ENCODE data around the gene DNAAF9.
A peak's percentile ranks its signal among the peaks of the same experiment; 100 is the strongest.

Gene DNAAF9

DNA sequence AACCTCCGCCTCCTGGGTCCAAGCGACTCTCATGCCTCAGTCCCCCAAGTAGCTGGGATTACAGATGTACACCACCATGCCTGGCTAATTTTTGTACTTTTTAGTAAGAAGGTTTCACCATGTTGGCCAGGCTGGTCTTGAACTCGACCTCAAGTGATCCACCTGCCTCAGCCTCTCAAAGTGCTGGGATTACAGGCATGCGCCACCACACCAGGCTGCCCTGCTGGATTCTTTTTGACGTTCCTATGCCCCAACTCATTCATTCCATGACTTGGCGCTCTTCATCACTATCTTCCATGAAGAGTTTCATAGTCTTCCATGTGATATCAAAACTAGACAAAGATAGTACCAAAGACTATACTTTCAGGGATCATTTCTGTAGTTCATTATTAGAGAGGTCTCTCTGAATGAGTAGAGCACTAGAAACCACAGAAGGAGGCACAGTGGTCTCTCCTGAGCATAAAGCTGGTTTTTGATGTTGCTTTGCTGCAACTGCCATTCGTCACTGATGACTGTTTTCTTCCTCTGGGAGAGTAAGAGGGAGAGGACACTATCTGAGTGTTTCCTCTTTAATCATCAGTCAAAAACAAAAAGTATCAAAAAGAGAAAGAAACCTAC lies 23.5 kb downstream of the DNAAF9 start:
- in situ Hi-C loops (cut with HindIII; ENCODE audit: low pct_ligation_motif_present, low pct_unique_long_range_greater_than_20kb, low sequenced_read_pairs): no loop called here
- no peak for DNase-seq

DNA sequence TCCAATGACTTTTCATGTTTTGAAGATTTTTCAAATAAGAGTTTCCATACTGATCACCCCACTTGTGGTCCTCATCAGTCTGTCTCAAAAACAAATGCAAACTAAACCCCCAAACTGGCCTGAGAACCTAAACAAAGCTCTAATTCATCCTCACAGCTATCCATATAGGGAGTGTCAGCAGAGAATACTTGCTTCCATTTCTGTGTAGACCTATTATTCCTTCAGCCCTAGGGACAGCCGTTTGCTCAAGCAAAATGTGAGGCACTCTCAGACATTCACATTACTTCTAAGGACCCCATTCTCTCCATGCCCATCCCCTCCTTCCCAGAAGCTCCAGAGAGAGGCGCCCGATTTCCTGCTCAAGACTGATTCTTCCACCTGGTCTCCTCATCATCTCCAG lies 24.6 kb downstream of the DNAAF9 start:
- in situ Hi-C loops (cut with HindIII; ENCODE audit: low pct_ligation_motif_present, low pct_unique_long_range_greater_than_20kb, low sequenced_read_pairs): no loop called here

DNA sequence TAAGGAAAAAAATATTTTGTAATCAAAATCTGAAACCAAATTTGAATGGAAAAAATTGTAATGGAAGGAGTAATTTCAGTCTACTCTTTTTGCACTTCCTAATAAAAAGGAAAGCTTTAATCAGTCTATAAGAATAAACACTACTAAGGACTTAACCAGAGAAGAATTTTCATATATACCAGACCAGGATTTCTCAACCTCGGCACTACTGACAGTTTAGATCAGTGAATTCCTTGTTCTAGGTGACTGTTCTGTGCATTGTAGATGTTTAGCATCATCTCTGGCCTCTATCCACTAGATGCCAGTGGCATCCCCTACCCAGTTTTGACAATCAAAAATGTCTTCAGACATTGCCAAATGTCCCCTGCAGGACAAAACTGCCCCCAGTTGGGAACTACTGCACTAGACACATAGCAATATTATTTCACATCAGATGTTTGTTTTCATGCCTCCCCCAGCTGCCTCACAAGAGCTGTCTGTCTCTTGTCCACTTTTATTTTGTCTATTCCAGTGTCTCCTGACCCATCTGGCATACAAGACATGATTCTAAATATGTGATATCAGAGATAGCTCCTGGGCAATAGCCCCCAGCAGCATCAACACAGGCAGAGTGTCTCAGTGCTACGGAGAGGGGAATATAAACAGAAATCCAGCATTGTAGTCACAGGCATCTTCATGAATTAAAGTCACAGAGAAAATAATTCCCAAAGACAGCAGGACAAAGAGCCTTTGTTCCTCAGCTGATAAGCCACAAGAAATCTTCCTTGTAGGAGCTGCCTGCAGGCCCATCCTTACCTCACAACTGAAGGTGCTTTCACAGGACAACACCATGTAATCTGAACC lies 27.0 kb downstream of the DNAAF9 start:
- in situ Hi-C loops (cut with HindIII; ENCODE audit: low pct_ligation_motif_present, low pct_unique_long_range_greater_than_20kb, low sequenced_read_pairs): no loop called here
- no peak for DNase-seq

More for the DNA sequence above, 24.6 kb downstream of the DNAAF9 start:
- no peak for DNase-seq

DNA sequence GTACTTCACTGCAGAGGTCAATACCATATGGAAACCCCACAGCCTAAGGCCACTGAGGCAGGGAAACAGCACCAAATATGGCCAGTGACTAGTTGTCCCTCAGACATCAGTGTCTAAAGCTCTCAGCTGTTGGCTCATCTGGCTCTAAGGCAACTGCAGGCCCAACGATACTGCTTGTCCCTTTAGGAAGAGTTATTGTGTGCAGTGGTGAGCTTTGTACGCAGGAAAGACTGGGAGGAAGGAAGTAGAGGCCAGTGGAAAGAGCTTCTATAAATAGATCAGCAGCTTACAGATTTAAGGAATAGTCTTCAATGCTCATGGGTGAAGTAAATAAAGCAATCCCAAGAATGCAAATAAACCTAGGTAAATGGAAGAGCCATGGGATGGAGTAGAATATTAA lies 29.3 kb downstream of the DNAAF9 start:
- in situ Hi-C loops (cut with HindIII; ENCODE audit: low pct_ligation_motif_present, low pct_unique_long_range_greater_than_20kb, low sequenced_read_pairs): no loop called here
- no peak for DNase-seq

DNA sequence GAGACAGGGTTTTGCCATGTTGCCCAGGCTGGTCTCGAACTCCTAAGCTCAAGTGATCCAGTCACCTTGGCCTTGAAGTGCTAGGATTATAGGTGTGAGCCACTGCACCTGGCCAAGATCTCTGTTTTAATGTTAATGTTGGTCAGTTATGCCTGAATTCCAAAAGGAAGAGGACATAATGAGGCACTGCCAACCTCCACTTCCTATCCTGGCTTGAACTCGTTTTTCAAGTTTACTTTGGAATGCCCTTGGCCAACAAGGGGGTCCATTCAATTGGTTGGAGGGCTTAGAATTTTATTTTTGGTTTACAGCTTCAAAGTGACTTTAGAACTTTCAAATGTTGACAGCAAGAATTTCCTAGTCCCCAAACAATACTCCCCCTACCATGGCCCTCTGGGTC lies 29.8 kb downstream of the DNAAF9 start:
- in situ Hi-C loops (cut with HindIII; ENCODE audit: low pct_ligation_motif_present, low pct_unique_long_range_greater_than_20kb, low sequenced_read_pairs): no loop called here
- no peak for DNase-seq

DNA sequence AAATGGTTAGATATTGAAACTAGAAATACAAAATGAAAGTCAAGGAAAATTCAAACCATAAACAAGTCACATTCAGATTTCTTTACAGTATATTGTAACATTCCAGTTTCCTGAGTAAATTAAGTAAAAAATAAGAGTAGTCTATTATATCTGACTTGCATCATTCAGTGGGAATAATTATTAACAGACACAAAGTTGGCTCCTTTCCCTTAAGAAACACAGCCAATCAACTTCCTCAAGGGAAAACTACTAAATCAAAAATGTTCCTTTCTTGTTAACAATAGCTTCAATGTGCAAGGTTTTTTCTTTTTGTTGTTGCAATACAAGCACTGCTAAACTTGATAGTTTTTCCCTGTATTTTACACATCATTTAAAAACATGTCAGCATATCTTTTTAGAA lies 33.2 kb downstream of the DNAAF9 start:
- DNase-seq: peak; percentile 53
- in situ Hi-C loops (cut with HindIII; ENCODE audit: low pct_ligation_motif_present, low pct_unique_long_range_greater_than_20kb, low sequenced_read_pairs): no loop called here

DNA sequence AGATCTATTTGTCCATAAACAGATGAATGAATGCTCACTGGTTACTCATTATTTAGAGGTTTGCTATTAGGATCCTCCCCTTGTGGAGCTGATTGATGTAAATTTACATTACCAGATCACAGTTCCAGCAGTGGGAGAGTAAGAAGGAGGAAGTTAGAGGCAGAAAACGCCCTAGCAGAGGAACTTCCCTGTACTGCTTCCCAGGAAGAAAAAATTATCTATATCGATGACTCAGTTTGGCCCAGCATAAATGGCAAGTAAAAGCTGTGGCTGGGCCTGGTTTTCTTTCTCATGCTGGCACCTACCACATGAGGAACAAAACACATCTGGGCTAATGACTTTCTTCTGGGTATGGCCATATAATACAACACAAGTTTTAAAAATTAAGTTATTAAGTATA lies 35.7 kb downstream of the DNAAF9 start:
- in situ Hi-C loops (cut with HindIII; ENCODE audit: low pct_ligation_motif_present, low pct_unique_long_range_greater_than_20kb, low sequenced_read_pairs): no loop called here
- DNase-seq: no peak

DNA sequence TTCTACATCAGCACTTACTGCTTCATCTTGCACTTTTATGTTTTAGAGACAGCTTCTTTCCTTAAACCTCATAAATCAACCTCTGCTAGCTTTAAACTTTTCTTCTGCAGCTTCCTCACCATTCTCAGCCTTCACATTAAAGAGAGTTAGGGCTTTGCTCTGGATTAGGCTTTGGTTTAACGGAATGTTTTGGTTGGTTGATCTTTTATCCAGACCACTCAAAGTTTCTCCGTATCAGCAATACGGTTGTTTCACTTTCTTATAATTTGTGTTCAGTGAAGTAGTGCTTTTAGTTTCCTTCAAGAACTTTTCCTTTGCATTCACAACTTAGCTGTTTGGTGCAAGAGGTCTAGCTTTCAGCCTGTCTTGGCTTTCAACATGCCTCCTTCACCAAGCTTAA lies 40.4 kb downstream of the DNAAF9 start:
- in situ Hi-C loops (cut with HindIII; ENCODE audit: low pct_ligation_motif_present, low pct_unique_long_range_greater_than_20kb, low sequenced_read_pairs): no loop called here
- no peak for DNase-seq

DNA sequence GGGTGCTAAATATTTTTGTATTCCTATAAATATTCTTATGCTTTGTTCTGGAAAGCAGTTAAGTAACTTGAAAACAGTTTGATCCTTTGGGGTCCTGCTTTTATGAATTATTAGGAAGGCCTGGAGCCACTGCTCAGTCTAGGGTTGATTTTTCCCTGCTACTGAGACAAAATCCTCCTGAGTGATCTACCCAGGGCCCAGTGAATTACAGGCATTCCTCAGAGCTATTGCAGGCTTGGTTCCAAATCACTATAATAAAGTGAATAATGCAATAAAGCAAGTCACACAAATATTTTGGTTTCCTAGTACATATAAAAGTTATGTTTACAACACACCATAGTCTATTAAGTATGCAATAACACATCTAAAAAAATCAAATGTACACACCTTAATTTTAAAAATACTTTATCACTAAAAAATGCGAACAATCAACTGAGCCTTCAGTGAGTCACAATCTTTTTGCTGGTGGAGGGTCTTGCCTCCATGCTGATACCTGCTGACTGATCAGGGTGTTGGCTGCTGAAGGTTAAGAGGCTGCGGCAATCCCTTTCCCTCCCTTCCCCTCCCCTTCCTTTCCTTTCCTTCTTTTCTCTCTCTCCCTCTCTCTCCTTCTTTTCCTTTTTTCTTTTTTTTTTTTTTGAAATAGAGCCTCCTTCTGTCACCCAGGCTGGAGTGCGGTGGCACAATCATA lies 43.0 kb downstream of the DNAAF9 start:
- DNase-seq: no peak
- in situ Hi-C loops (cut with HindIII; ENCODE audit: low pct_ligation_motif_present, low pct_unique_long_range_greater_than_20kb, low sequenced_read_pairs): no loop called here

DNA sequence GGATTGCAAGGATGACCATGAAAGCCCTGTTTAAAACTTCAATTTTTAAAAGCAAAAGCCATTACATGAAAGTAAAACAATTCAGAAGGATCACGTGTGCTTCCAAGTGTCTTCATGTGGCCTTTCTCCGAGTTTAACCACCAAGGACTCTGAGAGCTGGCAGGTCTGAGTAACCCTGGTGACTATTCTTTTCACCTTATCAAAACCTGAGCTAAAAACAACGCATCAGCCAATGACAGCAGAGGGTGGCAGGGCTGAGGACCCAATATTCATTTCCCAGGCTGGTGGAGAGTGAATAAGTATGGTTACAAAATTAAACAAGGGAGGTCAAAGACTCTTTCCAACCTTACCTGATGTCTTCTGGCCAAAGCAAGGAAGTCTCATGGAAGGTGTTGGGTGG lies 46.7 kb downstream of the DNAAF9 start:
- no peak for DNase-seq
- in situ Hi-C loops (cut with HindIII; ENCODE audit: low pct_ligation_motif_present, low pct_unique_long_range_greater_than_20kb, low sequenced_read_pairs): no loop called here

DNA sequence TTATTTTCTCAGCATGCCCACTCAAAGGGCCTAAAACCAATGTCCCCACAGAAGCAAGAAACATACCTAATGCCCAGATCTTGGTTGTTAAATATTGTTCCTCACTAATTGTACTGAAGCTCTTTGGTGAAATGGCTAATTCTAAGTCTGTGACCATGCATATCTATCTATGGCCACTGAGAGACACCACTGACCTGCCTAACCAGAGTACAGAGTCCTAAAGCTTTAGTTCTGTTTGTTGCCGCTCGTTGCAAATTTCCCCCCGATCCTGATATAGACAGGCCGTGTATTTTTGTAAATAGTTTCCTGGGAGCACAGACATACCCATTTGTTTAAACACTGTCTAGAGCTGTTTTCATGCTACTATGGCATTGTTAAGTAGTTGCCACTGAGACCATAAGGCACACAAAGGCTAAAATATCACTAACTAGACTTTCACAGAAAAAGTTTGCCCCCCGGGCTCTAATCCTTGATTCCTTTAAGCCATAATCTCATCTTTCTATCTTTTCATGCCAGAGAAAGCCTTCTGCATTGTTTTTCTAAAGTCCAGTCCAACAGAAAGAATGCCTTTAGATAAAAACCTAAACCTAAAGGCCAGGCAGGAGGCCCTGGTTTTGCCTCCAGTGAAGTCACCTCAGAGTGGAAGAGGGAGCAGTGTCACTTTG lies 48.7 kb downstream of the DNAAF9 start:
- no peak for DNase-seq
- in situ Hi-C loops (cut with HindIII; ENCODE audit: low pct_ligation_motif_present, low pct_unique_long_range_greater_than_20kb, low sequenced_read_pairs): no loop called here
